WI38 (cell line): ENCODE results near the gene NTS.

Experiments
- H3K4me3 ChIP-seq: 2 replicates; pipeline ENCODE4 v1.5.1; 2011; ENCODE audit warnings: low read depth, mild to moderate bottlenecking, control low read depth, low read length
- CTCF ChIP-seq: IDR thresholded peaks from 2 replicates; pipeline ENCODE4 v1.5.1; 2012; ENCODE audit warnings: low read depth, mild to moderate bottlenecking, control low read depth, low read length

The NTS gene

GRCh38 chr12:85923767-85924331 is 49.8 kb downstream of the NTS start:
- no peak overlapping the region for H3K4me3 ChIP-seq
- no peak; the same call in 1 of the 2 replicates for TF ChIP-seq CTCF

- TF ChIP-seq CTCF: no peak
- no peak overlapping the region for H3K4me3 ChIP-seq
These were observed 53.1 kb downstream of the NTS start for GRCh38 chr12:85927166-85927565.
